ENCODE data around the gene ROBO1. TPM values are rescaled to one million over a fixed set of nuclear protein-coding genes. Genes with fewer than 3 reads are reported as not detected.
"Not testable (repeated sequence)": the region's sequence is repeated elsewhere in the genome, so short reads cannot be mapped to it uniquely, and the experiment has no call there.

The ROBO1 gene
- total RNA-seq, 2 experiments from 2014 or later = not detected

GRCh38 chr3:78791753-78792152 lies 976.0 kb downstream of the ROBO1 start:
- H3K36me3 Mint-ChIP-seq (ENCODE audit: low read depth) = no peaks in the 10 kb centered on the region
- no peaks in the 10 kb centered on the region for H3K27me3 Mint-ChIP-seq
- ChIA-PET CTCF (no interaction called here), POLR2A (no interaction called here)
- H3K4me1 Mint-ChIP-seq = no peaks in the 10 kb centered on the region
- DNase-seq = no peak
- peaks cover 11% of the 10 kb centered on the region for H3K9me3 Mint-ChIP-seq
- no peak overlapping the region for H3K4me3 Mint-ChIP-seq
- H3K27ac Mint-ChIP-seq = no peak overlapping the region

- no peak for DNase-seq
- Mint-ChIP-seq H3K36me3 (ENCODE audit: low read depth) (no peaks in the 10 kb centered on the region), H3K4me1 (no peaks in the 10 kb centered on the region), H3K27me3 (no peaks in the 10 kb centered on the region), H3K27ac (no peak overlapping the region), H3K4me3 (no peak overlapping the region), H3K9me3 (peaks cover 10% of the 10 kb centered on the region)
- CTCF ChIA-PET = no interaction called here
- POLR2A ChIA-PET = no interaction called here
These were observed 979.0 kb downstream of the ROBO1 start for GRCh38 chr3:78788839-78789238.

DNA sequence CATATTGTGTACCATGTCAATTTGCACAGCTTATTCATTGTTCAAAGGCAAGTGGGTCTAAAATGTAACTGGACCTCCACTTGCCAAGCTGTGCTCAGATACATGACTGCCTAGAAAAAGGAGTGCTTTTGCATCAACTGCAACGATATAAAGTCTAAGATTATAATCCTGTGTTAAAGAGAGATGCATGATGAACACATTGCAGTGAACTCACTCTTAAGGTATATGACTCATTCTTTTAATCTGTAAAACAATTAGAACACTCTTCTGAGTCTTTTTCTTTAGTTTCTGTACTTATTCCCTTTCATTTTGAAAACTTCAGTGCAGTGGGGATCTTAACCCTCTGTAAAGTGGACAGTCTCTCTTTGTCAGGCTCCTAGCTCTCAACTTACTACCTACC lies 982.8 kb downstream of the ROBO1 start:
- no peak overlapping the region for H3K27ac Mint-ChIP-seq
- POLR2A ChIA-PET = no interaction called here
- no peaks in the 10 kb centered on the region for H3K27me3 Mint-ChIP-seq
- DNase-seq = no peak
- CTCF ChIA-PET = no interaction called here
- peaks cover 6% of the 10 kb centered on the region for H3K9me3 Mint-ChIP-seq
- H3K4me1 Mint-ChIP-seq = no peaks in the 10 kb centered on the region
- no peaks in the 10 kb centered on the region for H3K36me3 Mint-ChIP-seq (ENCODE audit: low read depth)
- no peak overlapping the region for H3K4me3 Mint-ChIP-seq

- no peak for DNase-seq
- Mint-ChIP-seq H3K36me3 (ENCODE audit: low read depth) (no peaks in the 10 kb centered on the region), H3K9me3 (peaks cover 4% of the 10 kb centered on the region), H3K27me3 (no peaks in the 10 kb centered on the region), H3K4me3 (no peak overlapping the region), H3K4me1 (no peaks in the 10 kb centered on the region), H3K27ac (no peak overlapping the region)
- POLR2A ChIA-PET = no interaction called here
- CTCF ChIA-PET = no interaction called here
These were observed 986.4 kb downstream of the ROBO1 start for GRCh38 chr3:78781351-78781750.

GRCh38 chr3:78765671-78766485 lies 1001.9 kb downstream of the ROBO1 start:
- no peak for DNase-seq
- no peak overlapping the region for H3K4me3 Mint-ChIP-seq
- peaks cover 9% of the 10 kb centered on the region for H3K9me3 Mint-ChIP-seq
- ChIA-PET POLR2A (no interaction called here), CTCF (no interaction called here)
- no peaks in the 10 kb centered on the region for H3K4me1 Mint-ChIP-seq
- no peaks in the 10 kb centered on the region for H3K36me3 Mint-ChIP-seq (ENCODE audit: low read depth)
- H3K27me3 Mint-ChIP-seq = no peaks in the 10 kb centered on the region
- H3K27ac Mint-ChIP-seq = no peak overlapping the region

DNA sequence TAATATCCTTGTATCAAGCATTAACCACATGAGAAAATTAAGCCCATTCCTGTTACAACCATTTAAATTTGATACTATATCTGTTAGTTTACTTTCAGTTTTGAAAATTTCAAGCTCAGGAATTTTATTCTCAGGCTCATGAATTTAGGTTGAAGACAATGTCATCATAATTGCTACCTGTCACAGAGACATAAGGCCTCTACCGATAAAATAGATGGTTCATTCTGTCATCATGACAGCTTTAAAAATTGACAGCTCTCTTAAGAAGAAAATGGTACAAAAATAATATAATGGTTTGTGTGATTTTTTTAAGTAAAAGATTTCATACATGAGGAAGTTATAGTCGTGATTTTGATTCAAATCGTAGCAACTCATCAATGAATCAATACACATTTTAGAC lies 1003.2 kb downstream of the ROBO1 start:
- POLR2A ChIA-PET = no interaction called here
- no peak for DNase-seq
- no peaks in the 10 kb centered on the region for H3K36me3 Mint-ChIP-seq (ENCODE audit: low read depth)
- H3K4me1 Mint-ChIP-seq = no peaks in the 10 kb centered on the region
- no peaks in the 10 kb centered on the region for H3K27me3 Mint-ChIP-seq
- H3K9me3 Mint-ChIP-seq = peaks cover 9% of the 10 kb centered on the region
- CTCF ChIA-PET = no interaction called here
- no peak overlapping the region for H3K4me3 Mint-ChIP-seq
- no peak overlapping the region for H3K27ac Mint-ChIP-seq

DNA sequence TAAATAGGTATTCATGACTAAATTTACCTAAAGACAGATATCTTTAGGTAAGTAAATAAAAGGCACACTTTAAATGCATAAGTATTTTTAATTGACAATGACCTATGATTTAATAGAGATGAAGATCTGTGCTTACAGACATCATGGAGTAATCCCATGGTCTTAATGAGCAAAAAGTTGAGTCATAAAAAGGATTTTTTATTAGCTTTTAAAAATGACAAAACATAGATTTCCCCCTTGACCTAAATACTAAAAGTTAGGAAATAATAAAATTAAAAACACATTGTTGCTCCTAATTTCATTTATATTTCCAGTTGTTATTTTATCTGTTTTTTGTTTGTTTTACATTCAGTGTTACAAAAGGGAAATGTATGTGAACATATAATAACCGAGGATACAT lies 1005.7 kb downstream of the ROBO1 start:
- Mint-ChIP-seq H3K27me3 (no peaks in the 10 kb centered on the region), H3K4me3 (no peak overlapping the region), H3K36me3 (ENCODE audit: low read depth) (no peaks in the 10 kb centered on the region), H3K4me1 (no peaks in the 10 kb centered on the region), H3K27ac (no peak overlapping the region), H3K9me3 (no peaks in the 10 kb centered on the region)
- DNase-seq = no peak
- ChIA-PET POLR2A (no interaction called here), CTCF (no interaction called here)

DNA sequence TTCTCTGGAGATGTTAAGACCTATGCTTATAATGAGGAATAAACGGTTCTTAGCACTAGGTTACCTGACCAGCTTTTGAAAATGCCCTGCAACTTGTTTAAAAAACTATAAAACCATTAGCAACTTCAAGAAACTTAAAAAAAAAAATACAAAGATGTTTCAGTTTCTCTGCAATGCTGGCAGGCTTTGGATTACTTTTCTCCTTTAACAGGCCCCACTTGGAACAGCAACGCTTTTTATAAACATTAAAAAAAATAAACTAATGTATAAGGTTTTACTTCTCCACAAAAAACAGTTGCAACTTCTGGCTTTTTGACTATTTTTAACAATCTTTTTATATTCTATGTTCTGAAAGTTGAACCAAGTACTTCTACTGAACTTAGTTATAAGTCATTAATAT lies 1006.7 kb downstream of the ROBO1 start:
- CTCF ChIA-PET = no interaction called here
- no peaks in the 10 kb centered on the region for H3K36me3 Mint-ChIP-seq (ENCODE audit: low read depth)
- H3K9me3 Mint-ChIP-seq = no peaks in the 10 kb centered on the region
- no peak for DNase-seq
- POLR2A ChIA-PET = no interaction called here
- H3K27me3 Mint-ChIP-seq = no peaks in the 10 kb centered on the region
- no peak overlapping the region for H3K27ac Mint-ChIP-seq
- no peak overlapping the region for H3K4me3 Mint-ChIP-seq
- no peaks in the 10 kb centered on the region for H3K4me1 Mint-ChIP-seq

- no peaks in the 10 kb centered on the region for H3K36me3 Mint-ChIP-seq (ENCODE audit: low read depth)
- no peak overlapping the region for H3K4me3 Mint-ChIP-seq
- H3K27me3 Mint-ChIP-seq = no peaks in the 10 kb centered on the region
- no peaks in the 10 kb centered on the region for H3K4me1 Mint-ChIP-seq
- POLR2A ChIA-PET = no interaction called here
- no peak for DNase-seq
- H3K27ac Mint-ChIP-seq = no peak overlapping the region
- H3K9me3 Mint-ChIP-seq = peaks cover 5% of the 10 kb centered on the region
- CTCF ChIA-PET = no interaction called here
These were observed 1010.1 kb downstream of the ROBO1 start for GRCh38 chr3:78757731-78758130.

DNA sequence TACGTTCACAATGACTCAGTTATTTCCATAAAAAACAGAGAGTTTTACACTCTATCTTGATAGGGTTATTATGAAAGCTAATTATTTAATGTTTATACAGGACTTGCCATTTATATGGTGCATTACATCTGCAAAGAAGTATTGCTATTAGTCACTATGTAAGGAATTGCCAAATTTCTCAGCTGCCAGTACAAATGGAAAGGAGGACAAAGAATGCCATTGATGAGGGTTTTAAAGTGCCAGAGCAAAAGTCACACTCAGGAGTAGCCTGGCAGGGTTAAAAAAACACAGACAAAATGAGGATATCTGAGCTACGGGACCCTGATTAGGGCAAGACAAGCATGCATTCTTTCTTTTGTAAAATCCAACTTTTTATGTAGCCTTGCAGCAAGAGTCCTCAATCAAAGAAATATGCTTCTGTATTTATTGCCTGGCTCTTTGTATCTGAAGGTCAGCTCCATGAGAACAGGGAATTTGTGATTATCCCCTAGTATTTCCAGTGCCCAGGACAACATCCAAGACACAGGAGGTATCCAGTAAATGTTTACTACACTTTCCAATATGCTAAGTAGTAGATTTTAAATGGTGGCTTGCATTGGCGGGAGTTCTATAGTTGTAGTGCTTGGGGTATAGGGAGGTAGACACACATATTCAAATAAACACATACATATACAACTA lies 1013.6 kb downstream of the ROBO1 start:
- Mint-ChIP-seq H3K4me1 (no peaks in the 10 kb centered on the region), H3K4me3 (no peak overlapping the region), H3K36me3 (ENCODE audit: low read depth) (no peaks in the 10 kb centered on the region), H3K27ac (no peak overlapping the region), H3K9me3 (peaks cover 6% of the 10 kb centered on the region), H3K27me3 (no peaks in the 10 kb centered on the region)
- POLR2A ChIA-PET = no interaction called here
- no peak for DNase-seq
- CTCF ChIA-PET = no interaction called here

DNA sequence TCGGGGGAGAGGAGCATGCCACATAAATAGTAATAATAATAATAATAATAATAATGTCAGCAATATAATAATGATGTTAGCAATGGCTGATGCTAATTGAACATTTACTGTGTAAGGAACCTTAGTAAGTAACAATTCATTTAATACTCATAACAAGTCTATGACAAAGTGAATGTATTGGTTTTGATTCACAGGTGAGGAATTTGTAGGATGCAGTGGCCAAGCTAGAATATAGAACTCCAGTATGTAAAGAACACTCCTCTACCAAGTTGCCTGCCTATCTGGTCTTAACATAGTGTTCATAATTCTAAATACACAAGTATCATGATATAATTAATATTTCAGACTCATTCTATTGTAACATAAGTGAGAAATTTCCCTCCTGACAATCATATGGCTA lies 1016.5 kb downstream of the ROBO1 start:
- H3K4me3 Mint-ChIP-seq = no peak overlapping the region
- ChIA-PET CTCF (no interaction called here), POLR2A (no interaction called here)
- peaks cover 6% of the 10 kb centered on the region for H3K9me3 Mint-ChIP-seq
- H3K27ac Mint-ChIP-seq = no peak overlapping the region
- no peaks in the 10 kb centered on the region for H3K27me3 Mint-ChIP-seq
- H3K4me1 Mint-ChIP-seq = no peaks in the 10 kb centered on the region
- no peaks in the 10 kb centered on the region for H3K36me3 Mint-ChIP-seq (ENCODE audit: low read depth)
- DNase-seq = no peak

DNA sequence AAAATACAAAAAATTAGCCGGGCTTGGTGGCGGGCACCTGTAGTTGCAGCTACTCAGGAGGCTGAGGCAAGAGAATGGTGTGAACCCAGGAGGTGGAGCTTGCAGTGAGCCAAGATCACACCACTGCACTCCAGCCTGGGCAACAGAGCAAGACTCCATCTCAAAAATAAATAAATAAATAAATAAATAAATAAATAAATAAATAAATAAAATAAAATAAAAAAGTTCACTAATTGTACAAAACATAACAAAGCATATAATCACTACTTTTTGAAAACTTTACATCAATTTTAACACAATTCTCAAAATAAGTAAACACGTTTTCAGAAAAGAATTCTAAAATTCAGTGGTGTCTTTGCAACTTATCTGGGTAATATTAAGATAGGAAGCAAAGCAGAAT lies 1017.5 kb downstream of the ROBO1 start:
- H3K27me3 Mint-ChIP-seq; CTCF ChIA-PET; H3K27ac Mint-ChIP-seq; POLR2A ChIA-PET; H3K9me3 Mint-ChIP-seq; DNase-seq; H3K4me3 Mint-ChIP-seq; H3K4me1 Mint-ChIP-seq; H3K36me3 Mint-ChIP-seq (ENCODE audit: low read depth): not testable (repeated sequence)

GRCh38 chr3:78749056-78749455 lies 1018.7 kb downstream of the ROBO1 start:
- Mint-ChIP-seq H3K9me3 (peaks cover 8% of the 10 kb centered on the region), H3K27me3 (no peaks in the 10 kb centered on the region), H3K4me3 (no peak overlapping the region), H3K27ac (no peak overlapping the region), H3K4me1 (no peaks in the 10 kb centered on the region), H3K36me3 (ENCODE audit: low read depth) (no peaks in the 10 kb centered on the region)
- CTCF ChIA-PET = no interaction called here
- POLR2A ChIA-PET = no interaction called here
- DNase-seq = no peak

GRCh38 chr3:78745847-78746246 lies 1022.0 kb downstream of the ROBO1 start:
- no peak overlapping the region for H3K27ac Mint-ChIP-seq
- H3K4me1 Mint-ChIP-seq = no peaks in the 10 kb centered on the region
- H3K27me3 Mint-ChIP-seq = no peaks in the 10 kb centered on the region
- H3K9me3 Mint-ChIP-seq = peaks cover 8% of the 10 kb centered on the region
- H3K4me3 Mint-ChIP-seq = no peak overlapping the region
- ChIA-PET CTCF (no interaction called here), POLR2A (no interaction called here)
- DNase-seq = no peak
- H3K36me3 Mint-ChIP-seq (ENCODE audit: low read depth) = no peaks in the 10 kb centered on the region

All from activated CD4-positive, alpha-beta memory T cell treated with anti-CD3 and anti-CD28 coated beads, Interleukin-2, amount 10 ng/mL, durations not matched to agents 7 days and 5 days (primary cell).